Right cardiac atrium (tissue), 5 donors: ENCODE results near the gene IQSEC1. TPM values are rescaled to one million over a fixed set of nuclear protein-coding genes. Genes with fewer than 3 reads are reported as not detected.

Experiments
- ATAC-seq, 2 donors: fragments of 200-7000 bp; cut with Tn5 transposase; one replicate each; pipeline versions ENCODE4 v1.8.0 to v1.9.1; 2020; ENCODE audit warnings: moderate library complexity in 2 of 2, mild to moderate bottlenecking in 1 of 2
- DNase-seq, 3 donors: peaks; one replicate each; pipeline ENCODE4 v3.0.0-alpha.2; 2020
- H3K27ac ChIP-seq: one replicate; pipeline ENCODE4 v1.5.1; 2013; ENCODE audit warnings: mild to moderate bottlenecking, low read length, control low read depth, moderate library complexity
- H3K27me3 ChIP-seq: one replicate; pipeline ENCODE4 v1.6.1; 2013; ENCODE audit not compliant: control insufficient read depth, insufficient read depth
- H3K4me1 ChIP-seq: one replicate; pipeline ENCODE4 v1.6.1; 2013; ENCODE audit warnings: low read length; ENCODE audit not compliant: control insufficient read depth, insufficient read depth
- H3K4me3 ChIP-seq: one replicate; pipeline ENCODE4 v1.5.1; 2013; ENCODE audit warnings: low read length, control low read depth
- H3K9me3 ChIP-seq: one replicate; pipeline ENCODE4 v1.6.1; 2013; ENCODE audit warnings: low read length; ENCODE audit not compliant: control insufficient read depth
- WGBS: extraction: QIAGEN DNeasy Blood & Tissue Kit; methylation state at CpG from one replicate; pipeline ENCODE4 v1.1.7; 2013; 5-methylcytosine and 5-hydroxymethylcytosine counted together
- intact Hi-C, 4 donors: fragments of 100-400 bp; cut with DNase I; formaldehyde crosslinking; loops; one replicate each; pipeline versions ENCODE4 v1.11.0 to v1.14.0; 2022 to 2023
- polyA plus RNA-seq: library from polyadenylated mRNA; stranded (reverse); fragments of 200-250 nt; gene quantifications from one replicate; pipeline ENCODE4 v1.2.3, GENCODE V29; 2013
- total RNA-seq, 4 donors: library from RNA; stranded (reverse); fragmentation: NEBNext Ultra II Directional; extraction: Animal tissue kit (Norgen Biotek cat#: 25700); gene quantifications; one replicate each; pipeline ENCODE4 v1.2.1, GENCODE V29; 2021
- donor health status: healthy with polysubstance abuse.
- donor health status: DM: no; HTN: yes; CAD: no.
- donor health status: DM: no; HTN: no; CAD: no.
- donor health status: DM: no; HTN: yes; CAD: no; lungs with severe emphysema.
- donor health status: DM: yes; HTN: yes; CAD: no.

Gene IQSEC1
- total and polyA plus RNA-seq, 5 donors: 31.1 to 72.6 (median 61.9) TPM

DNA sequence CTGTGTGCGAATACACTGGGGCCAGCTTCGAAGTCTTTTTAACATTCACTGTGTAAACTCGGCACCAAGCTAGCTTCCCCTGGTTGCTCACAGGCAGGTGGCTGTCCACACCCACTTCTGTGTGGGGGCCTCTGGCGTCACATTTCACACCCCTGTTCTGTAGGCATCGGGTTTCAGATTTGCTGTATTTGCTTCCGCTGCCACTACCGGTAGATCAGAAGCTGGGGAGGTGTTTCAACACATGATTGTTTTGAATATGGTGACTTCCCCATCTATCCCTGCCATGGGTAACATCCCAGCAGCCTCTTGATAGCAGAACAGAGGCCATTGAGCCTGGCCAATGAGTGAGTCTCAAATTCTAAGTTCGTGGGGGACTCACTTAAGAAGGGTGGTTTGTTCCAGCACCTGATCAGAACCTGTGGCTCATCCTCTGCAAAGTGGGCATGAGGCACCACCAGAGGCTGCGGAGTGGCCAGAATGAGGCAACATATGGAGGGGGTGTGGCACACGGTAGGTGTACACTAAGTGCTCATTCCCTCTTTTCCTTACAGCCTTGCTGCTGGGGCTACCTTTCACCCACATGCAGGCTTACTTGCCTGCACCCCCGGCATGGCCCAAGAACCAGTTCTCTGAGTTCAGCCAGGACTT lies 61.5 kb downstream of the IQSEC1 start:
- H3K27me3 ChIP-seq: no peaks in the 10 kb centered on the region
- ATAC-seq (no peak), DNase-seq (peak in 1 of 3 donors; percentile 69)
- peaks cover 2% of the 10 kb centered on the region for H3K4me1 ChIP-seq
- intact Hi-C loops: no loop called here
- 65% methylated on average over 11 of the region's 11 CpGs for WGBS
- no peaks in the 10 kb centered on the region for H3K9me3 ChIP-seq
- H3K27ac ChIP-seq: no peak overlapping the region
- no peak overlapping the region for H3K4me3 ChIP-seq

DNA sequence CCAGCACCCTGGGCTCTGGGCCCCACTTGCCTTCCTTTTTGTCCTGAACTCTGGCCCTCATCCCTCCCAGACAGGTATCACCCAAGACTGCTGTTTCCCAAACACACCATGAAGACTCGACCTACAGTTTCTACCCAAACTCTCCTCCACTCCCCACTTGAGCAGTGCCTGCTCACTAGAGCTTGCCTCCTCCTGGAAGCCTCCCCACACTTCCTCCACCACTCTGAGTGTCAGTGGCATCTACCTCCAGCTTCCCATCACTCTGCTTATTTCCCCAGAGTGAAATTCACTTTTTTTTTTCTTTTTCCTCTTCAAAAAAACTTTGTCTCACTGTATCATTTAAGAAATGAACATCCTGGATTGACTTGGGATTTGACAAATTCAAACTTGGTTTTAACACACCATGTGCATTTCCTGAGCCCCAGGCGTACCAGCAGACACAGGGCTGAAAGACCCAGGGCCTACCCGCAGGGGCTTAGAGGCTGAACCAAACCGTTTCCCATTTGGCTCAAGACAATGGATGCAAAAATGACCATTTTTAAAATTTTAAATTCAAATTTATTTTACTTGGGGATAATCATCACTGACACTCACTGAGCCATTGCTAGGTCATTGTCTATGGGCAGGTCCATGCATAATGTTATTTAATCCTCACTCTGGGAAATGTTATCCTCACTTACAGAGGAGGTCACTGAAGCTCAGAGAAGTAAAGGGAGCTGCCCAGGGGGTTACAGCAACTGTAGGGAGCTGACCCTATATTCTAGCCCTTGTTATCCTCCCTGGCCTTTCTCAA lies 62.3 kb downstream of the IQSEC1 start:
- Histone ChIP-seq H3K27me3 (no peaks in the 10 kb centered on the region), H3K9me3 (no peaks in the 10 kb centered on the region), H3K27ac (no peak overlapping the region), H3K4me3 (no peak overlapping the region), H3K4me1 (peaks cover 2% of the 10 kb centered on the region)
- peak in 1 of 3 donors; percentile 28 for DNase-seq
- no peak for ATAC-seq
- intact Hi-C loops: no loop called here
- 82% methylated on average over 4 of the region's 4 CpGs for WGBS

DNA sequence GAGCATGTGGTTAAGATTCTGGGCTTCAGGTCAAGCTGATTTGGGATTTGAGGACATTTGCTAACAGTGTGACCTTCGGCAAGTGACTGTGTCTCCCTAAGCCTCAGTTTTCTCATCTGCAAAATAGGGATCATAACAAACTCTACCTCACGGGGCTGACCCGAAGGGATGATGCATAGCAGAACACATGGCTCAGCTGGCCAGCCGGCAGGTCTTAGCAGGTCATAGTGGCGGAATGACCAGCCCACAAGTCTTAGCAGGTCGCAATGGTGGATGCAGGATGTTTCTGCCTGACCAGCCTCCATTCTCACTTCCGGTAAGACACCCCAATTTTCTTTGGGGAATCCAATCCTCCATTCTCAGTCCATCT lies 63.3 kb downstream of the IQSEC1 start:
- ATAC-seq (no peak), DNase-seq (peak in 1 of 3 donors; percentile 7)
- Histone ChIP-seq H3K27me3 (no peaks in the 10 kb centered on the region), H3K27ac (no peak overlapping the region), H3K9me3 (no peaks in the 10 kb centered on the region), H3K4me3 (no peak overlapping the region), H3K4me1 (peaks cover 2% of the 10 kb centered on the region)
- intact Hi-C loops: no loop called here
- WGBS: 93% methylated on average over 7 of the region's 7 CpGs

DNA sequence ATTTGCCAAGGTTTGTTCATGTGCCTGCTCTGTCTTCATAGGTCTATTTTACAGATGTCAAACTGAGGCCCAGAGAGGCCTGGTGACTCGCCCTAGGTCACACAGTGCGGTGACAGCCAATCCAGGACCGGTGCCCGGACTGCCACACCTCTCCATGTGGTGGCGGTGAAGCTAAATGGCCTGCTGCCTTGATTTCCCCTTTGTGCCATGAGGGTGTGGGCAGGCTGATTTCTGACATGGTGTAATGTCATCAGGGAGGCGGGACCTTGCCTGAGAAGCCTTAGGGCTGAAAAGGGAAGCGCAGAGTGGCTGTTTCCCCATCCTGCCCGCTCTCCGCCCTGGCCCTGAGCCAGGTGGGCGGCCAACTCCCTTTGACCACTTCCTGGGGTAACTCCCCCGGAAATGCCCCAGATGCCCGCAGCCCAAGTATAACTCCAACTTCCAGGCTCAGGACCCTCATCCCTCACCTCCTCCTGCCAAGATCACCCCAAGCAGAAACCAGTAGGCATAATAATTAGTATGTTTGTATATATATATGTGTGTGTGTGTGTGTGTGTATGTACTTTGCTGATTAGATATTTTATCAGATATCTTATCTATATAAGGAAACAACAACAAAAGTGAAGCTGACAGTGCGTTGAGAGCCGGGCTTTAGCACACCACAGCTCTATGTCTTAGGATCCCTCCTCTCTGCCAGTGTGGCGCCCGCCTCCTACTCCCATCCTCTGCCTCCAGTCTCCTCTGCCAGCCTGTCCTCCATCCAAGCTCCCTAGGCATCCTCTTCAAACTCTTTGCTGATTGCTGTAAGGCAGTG lies 63.9 kb downstream of the IQSEC1 start:
- intact Hi-C loops: no loop called here
- H3K4me1 ChIP-seq: peaks cover 2% of the 10 kb centered on the region
- no peaks in the 10 kb centered on the region for H3K27me3 ChIP-seq
- 74% methylated on average over 16 of the region's 16 CpGs for WGBS
- ATAC-seq: peak; percentile 18 to 30
- H3K4me3 ChIP-seq: no peak overlapping the region
- H3K27ac ChIP-seq: no peak overlapping the region
- H3K9me3 ChIP-seq: no peaks in the 10 kb centered on the region
- peak; percentile 74 to 91 (median 87) for DNase-seq

DNA sequence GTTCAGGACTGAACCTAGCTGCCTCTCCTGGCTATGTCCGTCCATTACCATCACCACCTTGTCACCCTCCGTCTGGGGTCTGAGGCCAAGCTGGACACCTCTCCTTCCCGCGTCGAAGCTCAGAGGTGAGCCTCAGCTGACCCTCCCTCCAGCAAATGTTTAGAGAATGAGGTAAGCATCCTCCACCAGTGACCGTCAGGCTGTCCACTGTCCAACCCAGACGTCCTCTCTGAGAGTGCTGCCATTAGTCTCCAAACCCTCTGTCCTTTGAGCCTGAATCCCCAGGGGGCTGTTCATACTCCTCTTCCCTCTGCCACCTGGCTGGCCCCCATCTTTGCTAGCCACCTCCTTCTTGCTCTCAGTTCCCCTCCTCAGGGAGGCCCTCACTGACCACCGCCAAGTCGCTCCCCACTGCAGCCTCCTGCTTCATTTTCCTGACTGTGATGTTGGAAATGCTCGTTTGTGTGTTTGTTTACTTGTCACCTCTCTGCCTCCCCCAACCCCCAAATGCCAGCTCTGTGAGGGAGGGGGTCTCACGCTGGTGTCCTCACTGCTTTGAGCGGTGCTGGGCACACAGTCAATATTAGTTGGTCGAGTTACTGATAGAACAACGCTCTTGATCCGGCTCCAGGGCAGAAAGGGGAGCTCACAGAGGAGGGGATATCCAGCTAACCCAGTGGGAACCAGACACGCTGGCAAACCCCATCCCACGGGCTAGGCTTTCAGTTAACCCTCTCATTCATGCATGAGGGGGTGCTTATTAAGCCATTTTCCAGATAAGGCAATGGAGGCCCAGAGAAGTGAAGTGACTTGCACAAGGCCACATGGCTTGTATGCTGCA lies 64.9 kb downstream of the IQSEC1 start:
- Histone ChIP-seq H3K4me1 (peaks cover 2% of the 10 kb centered on the region), H3K27me3 (no peaks in the 10 kb centered on the region), H3K27ac (no peak overlapping the region), H3K9me3 (no peaks in the 10 kb centered on the region), H3K4me3 (no peak overlapping the region)
- DNase-seq (peak in 1 of 3 donors; percentile 44), ATAC-seq (no peak)
- 57% methylated on average over 17 of the region's 17 CpGs for WGBS
- intact Hi-C loops: no loop called here

DNA sequence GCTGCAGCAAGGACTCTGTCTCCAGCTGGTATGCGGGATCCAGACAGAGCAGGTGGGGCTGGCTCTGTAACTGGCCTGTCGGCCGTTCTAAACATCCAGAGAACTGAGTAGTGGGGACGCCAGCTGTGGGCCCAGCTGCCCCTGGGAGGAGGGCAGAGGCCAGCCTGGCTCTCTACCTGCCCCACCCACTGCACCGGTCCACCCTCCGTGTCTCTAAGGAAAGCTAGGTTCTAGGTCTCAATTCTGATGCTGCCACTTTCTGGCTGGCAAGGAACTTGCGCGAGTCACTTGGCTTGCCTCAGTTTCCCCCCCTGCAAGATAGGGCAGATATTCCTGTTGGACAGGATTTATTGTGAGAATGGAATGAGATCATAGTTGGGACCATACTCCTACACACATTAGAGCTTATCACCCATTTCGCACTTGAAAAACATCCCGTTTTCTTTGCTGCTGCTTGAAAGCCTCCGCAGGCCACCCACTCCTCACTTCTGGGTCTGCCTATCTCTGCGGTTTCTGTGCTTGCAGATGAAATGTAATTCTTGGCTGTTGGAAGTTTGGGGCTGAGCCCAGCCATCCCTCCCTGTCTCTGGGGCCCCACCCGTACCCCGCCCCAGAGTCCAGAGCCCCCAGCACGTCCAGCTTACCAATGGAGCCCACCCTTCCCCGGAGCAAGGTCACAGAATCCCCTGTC lies 65.8 kb downstream of the IQSEC1 start:
- WGBS: 60% methylated on average over 16 of the region's 16 CpGs
- DNase-seq: peak in 1 of 3 donors; percentile 50
- no peak for ATAC-seq
- intact Hi-C loops: no loop called here
- Histone ChIP-seq H3K4me3 (no peak overlapping the region), H3K27me3 (no peaks in the 10 kb centered on the region), H3K4me1 (peaks cover 2% of the 10 kb centered on the region), H3K27ac (no peak overlapping the region), H3K9me3 (no peaks in the 10 kb centered on the region)

DNA sequence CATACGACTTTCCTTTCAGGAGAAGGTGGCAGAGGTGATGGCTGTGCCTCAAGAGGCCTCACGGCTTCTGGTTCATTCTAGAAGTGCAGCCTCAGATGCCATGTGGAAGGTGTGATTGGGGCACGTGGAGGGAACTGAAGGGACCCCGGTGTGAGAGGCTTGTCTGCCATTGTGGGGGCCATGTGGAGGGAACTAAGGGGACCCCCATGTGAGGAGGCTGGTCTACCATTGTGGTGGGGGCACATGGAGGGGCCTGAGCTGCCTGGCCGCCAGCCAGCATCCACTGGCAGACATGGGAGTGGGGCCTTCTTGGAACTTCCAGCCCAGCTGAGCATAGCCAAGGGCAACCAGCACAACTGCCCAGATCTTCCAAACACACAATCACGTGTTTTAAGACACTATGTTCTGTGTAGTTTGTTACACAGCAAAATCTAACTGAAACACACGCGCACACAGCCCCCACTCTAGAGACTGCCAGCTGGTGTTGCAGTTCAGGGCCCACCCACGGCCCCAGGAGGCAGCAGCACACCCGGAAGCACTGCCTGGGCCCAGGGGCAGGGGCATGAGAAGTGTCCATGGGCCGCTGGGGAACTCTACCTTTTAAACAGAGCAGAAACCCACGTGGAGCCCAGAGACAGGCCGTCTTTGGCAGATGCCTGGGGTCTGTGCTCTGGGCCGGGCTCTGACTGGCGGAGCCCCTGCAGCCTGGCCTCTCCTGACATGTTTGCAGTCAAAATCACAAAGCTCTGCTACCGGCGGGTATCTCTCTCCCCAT lies 66.8 kb downstream of the IQSEC1 start:
- DNase-seq (peak in 1 of 3 donors; percentile 64), ATAC-seq (no peak)
- 89% methylated on average over 17 of the region's 17 CpGs for WGBS
- Histone ChIP-seq H3K27ac (no peak overlapping the region), H3K9me3 (no peaks in the 10 kb centered on the region), H3K4me1 (peaks cover 2% of the 10 kb centered on the region), H3K27me3 (no peaks in the 10 kb centered on the region), H3K4me3 (no peak overlapping the region)
- intact Hi-C loops: no loop called here

DNA sequence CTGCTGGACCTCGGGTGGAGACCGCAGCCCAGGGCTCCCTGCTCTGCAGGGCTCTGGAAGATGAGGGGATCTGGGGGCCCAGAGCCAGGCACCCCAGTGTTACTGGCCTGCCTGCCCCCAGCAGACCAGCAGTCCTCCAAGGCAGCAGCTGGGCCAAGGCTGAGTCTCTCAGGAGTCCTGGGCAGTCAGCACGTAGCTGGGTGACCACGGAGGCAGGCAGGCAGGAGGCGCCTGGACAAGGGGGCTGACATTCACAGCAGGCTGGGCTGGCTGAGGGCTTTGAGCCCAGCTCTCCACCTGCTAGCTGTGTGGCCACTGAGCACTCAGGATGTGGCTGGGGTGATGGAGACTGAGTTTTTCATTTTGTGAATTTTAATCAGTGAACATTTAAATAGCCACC lies 67.9 kb downstream of the IQSEC1 start:
- Histone ChIP-seq H3K9me3 (no peaks in the 10 kb centered on the region), H3K4me1 (peaks cover 2% of the 10 kb centered on the region), H3K27me3 (no peaks in the 10 kb centered on the region), H3K4me3 (no peak overlapping the region), H3K27ac (no peak overlapping the region)
- DNase-seq (peak in 1 of 3 donors; percentile 25), ATAC-seq (no peak)
- intact Hi-C loops: no loop called here
- WGBS: 70% methylated on average over 5 of the region's 5 CpGs

DNA sequence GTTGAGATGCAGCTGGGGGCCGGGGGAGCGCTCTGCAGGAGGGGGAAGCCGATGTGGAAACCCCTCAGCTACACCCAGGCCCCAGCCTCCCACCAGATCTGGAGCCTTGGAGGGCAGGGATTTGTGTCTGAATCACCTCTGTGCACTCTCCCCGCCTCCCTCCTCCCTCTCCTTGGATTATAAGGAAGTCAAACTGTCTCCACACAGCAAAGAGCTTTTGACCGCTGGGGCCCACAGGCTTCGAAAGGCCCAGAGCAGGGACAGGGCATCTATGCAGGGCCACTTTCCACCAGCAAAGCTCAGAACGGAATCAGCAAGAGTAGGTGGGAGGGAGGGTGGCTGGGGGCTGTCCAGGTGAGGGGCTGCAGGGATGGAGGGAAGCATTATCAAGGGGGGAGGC lies 68.9 kb downstream of the IQSEC1 start:
- DNase-seq: peak in 1 of 3 donors; percentile 63
- intact Hi-C loops: no loop called here
- Histone ChIP-seq H3K9me3 (no peaks in the 10 kb centered on the region), H3K4me3 (no peak overlapping the region), H3K4me1 (peaks cover 2% of the 10 kb centered on the region), H3K27ac (no peak overlapping the region), H3K27me3 (no peaks in the 10 kb centered on the region)
- no peak for ATAC-seq
- 84% methylated on average over 7 of the region's 7 CpGs for WGBS
